Endothelial cell of umbilical vein (primary cell): ENCODE measurements around the gene UGT1A9. TPM values are rescaled to one million over a fixed set of nuclear protein-coding genes. Genes with fewer than 3 reads are reported as not detected.
"Not testable (repeated sequence)": the region's sequence is repeated elsewhere in the genome, so short reads cannot be mapped to it uniquely, and the experiment has no call there.

Source experiments
- BruUV-seq: library from RNA; stranded (reverse); fragments of 400-500 nt; replicated peaks from 2 replicates; lab custom pipeline; 2021; lab: Mats Ljungman, UMichigan
- CTCF ChIA-PET: fragments of 300-600, 350-600 bp; sonication (Branson Sonifier 250); formaldehyde crosslinking; loops from one replicate; lab custom pipeline; 2021; ENCODE audit warnings: antibody characterized with exemption, inconsistent platforms; lab: Charles Lee
- POLR2A ChIA-PET: fragments of 300-600, 350-600 bp; sonication (Branson Sonifier 250); formaldehyde crosslinking; loops from one replicate; lab custom pipeline; 2021; ENCODE audit warnings: antibody characterized with exemption, inconsistent platforms; lab: Charles Lee
- DNase-seq: peaks from one replicate; pipeline ENCODE4 v3.0.0-alpha.2; 2011; ENCODE audit warnings: low read depth, low spot score
- FAIRE-seq: peaks from 2 replicates; lab custom pipeline; 2011; peaks lifted over from hg19 to GRCh38; lab: Jason Lieb, UNC
- H2AFZ ChIP-seq: 2 replicates; pipeline ENCODE4 v1.6.0; 2012; ENCODE audit warnings: low read depth, low read length, control low read depth, inconsistent platforms
- H3K27ac ChIP-seq: 2 replicates; pipeline ENCODE4 v1.5.1; 2011; ENCODE audit warnings: low read depth, mild to moderate bottlenecking, control low read depth, low read length, moderate library complexity; ENCODE audit not compliant: insufficient read depth
- H3K27me3 ChIP-seq, 2 experiments: 2 replicates each; pipeline versions ENCODE4 v1.6.0 to v1.6.1; 2011; ENCODE audit warnings: low read length in 2 of 2, mixed read lengths in 1 of 2; ENCODE audit not compliant: control insufficient read depth in 2 of 2, insufficient read depth in 2 of 2
- H3K36me3 ChIP-seq, 2 experiments: 2 replicates in 1 of 2; 3 replicates in 1 of 2; pipeline ENCODE4 v1.5.1; 2011; ENCODE audit warnings: low read length in 2 of 2, mild to moderate bottlenecking in 1 of 2, moderate library complexity in 1 of 2; ENCODE audit not compliant: control insufficient read depth in 2 of 2, insufficient read depth in 2 of 2; ENCODE audit errors: extremely low read depth in 1 of 2
- H3K4me1 ChIP-seq: 3 replicates; pipeline ENCODE4 v1.5.1; 2011; ENCODE audit warnings: mild to moderate bottlenecking, low read length; ENCODE audit not compliant: control insufficient read depth, insufficient read depth; ENCODE audit errors: extremely low read depth
- H3K4me2 ChIP-seq: 2 replicates; pipeline ENCODE4 v1.6.1; 2011; ENCODE audit warnings: low read length, control low read depth, mixed read lengths; ENCODE audit not compliant: insufficient read depth
- H3K4me3 ChIP-seq, 3 experiments: fragments of 200-600 bp in 1 of 3; sonication (generic), shearing (Covaris generic) in 1 of 3; replicated peaks in 1 of 3; 2 replicates each; pipeline ENCODE4 v1.5.1; 2011 to 2016; ENCODE audit warnings: control low read depth in 3 of 3, low read length in 3 of 3, mild to moderate bottlenecking in 2 of 3, inconsistent platforms in 1 of 3, low read depth in 1 of 3, moderate library complexity in 1 of 3; ENCODE audit not compliant: insufficient read depth in 1 of 3
- H3K79me2 ChIP-seq: 2 replicates; pipeline ENCODE4 v1.6.0; 2012; ENCODE audit warnings: low read length, inconsistent platforms; ENCODE audit not compliant: control insufficient read depth, insufficient read depth
- H3K9ac ChIP-seq: replicated peaks from 2 replicates; pipeline ENCODE3; 2011; ENCODE audit warnings: low read length, control low read depth; ENCODE audit not compliant: insufficient read depth; ENCODE audit errors: extremely low read depth
- H3K9me1 ChIP-seq: replicated peaks from 3 replicates; pipeline ENCODE4 v1.6.0; 2011; ENCODE audit warnings: mild to moderate bottlenecking, low read length; ENCODE audit not compliant: control insufficient read depth, insufficient read depth; ENCODE audit errors: extremely low read depth
- H3K9me3 ChIP-seq: replicated peaks from 2 replicates; pipeline ENCODE4 v1.5.1; 2012; ENCODE audit warnings: low read length, inconsistent platforms; ENCODE audit not compliant: control insufficient read depth, insufficient read depth
- H4K20me1 ChIP-seq: replicated peaks from 2 replicates; pipeline ENCODE3; 2011; ENCODE audit warnings: mild to moderate bottlenecking, low read length; ENCODE audit not compliant: control insufficient read depth, insufficient read depth; ENCODE audit errors: extremely low read depth
- CTCF ChIP-seq, 2 donors: IDR thresholded peaks; 1 replicate in 1 of 2; 2 replicates in 1 of 2; pipeline ENCODE4 v1.5.1; 2011; ENCODE audit warnings: low read length in 2 of 2, mild to moderate bottlenecking in 2 of 2, moderate library complexity in 2 of 2, control low read depth in 1 of 2, inconsistent platforms in 1 of 2, low read depth in 1 of 2; ENCODE audit not compliant: insufficient read depth in 1 of 2; ENCODE audit errors: extremely low read depth in 1 of 2
- EZH2 ChIP-seq: IDR thresholded peaks from 2 replicates; pipeline ENCODE4 v1.6.1; 2012; ENCODE audit warnings: borderline replicate concordance, low read depth, mild to moderate bottlenecking, moderate library complexity, low read length, inconsistent platforms; ENCODE audit not compliant: severe bottlenecking
- FOS ChIP-seq: IDR thresholded peaks from 2 replicates; pipeline ENCODE4 v1.6.1; 2011; ENCODE audit warnings: mild to moderate bottlenecking, low read length, moderate library complexity, borderline replicate concordance; ENCODE audit not compliant: insufficient read depth
- GATA2 ChIP-seq: IDR thresholded peaks from 2 replicates; pipeline ENCODE4 v1.7.0; 2011; ENCODE audit warnings: low read depth, mild to moderate bottlenecking, moderate library complexity, mixed read lengths, low read length; ENCODE audit not compliant: insufficient read length, insufficient read depth
- JUN ChIP-seq: IDR thresholded peaks from 2 replicates; pipeline ENCODE4 v1.6.1; 2011; ENCODE audit warnings: borderline replicate concordance, low read depth; ENCODE audit not compliant: insufficient read length, insufficient read depth
- MYC ChIP-seq: IDR thresholded peaks from one replicate; pipeline ENCODE4 v1.6.1; 2011; ENCODE audit warnings: mild to moderate bottlenecking, low read depth, low read length
- POLR2A ChIP-seq: IDR thresholded peaks from 2 replicates; pipeline ENCODE4 v1.6.1; 2012; ENCODE audit warnings: low read depth, mild to moderate bottlenecking, control low read depth, low read length
- POLR2AphosphoS5 ChIP-seq: IDR thresholded peaks from 2 replicates; pipeline ENCODE4 v1.6.1; 2012; ENCODE audit warnings: low read depth, mild to moderate bottlenecking, control low read depth, low read length, moderate library complexity; ENCODE audit not compliant: insufficient read depth
- dilution Hi-C: fragments of 300-500 bp; cut with MboI; formaldehyde crosslinking; loops from one replicate; pipeline ENCODE4 v1.15.0; 2019; ENCODE audit warnings: low sequenced_read_pairs; ENCODE audit not compliant: extremely low pct_ligation_motif_present
- intact Hi-C: fragments of 100-400 bp; cut with micrococcal nuclease; formaldehyde crosslinking; loops from one replicate; pipeline ENCODE4 v1.10.0; 2022
- polyA plus RNA-seq, 4 experiments: library from polyadenylated mRNA; depleted of rRNA in 3 of 4; stranded (reverse) in 3 of 4; unstranded in 1 of 4; fragments of >200 nt; gene quantifications; 2 replicates each; pipeline versions ENCODE4 v1.2.1 to v1.2.3, GENCODE V29; 2011 to 2012; ENCODE audit warnings: missing spikeins in 1 of 4
- total RNA-seq: library from RNA; stranded (reverse); gene quantifications from 2 replicates; pipeline ENCODE4 v1.2.3, GENCODE V29; 2021
- TF ChIP-seq, protein P1 (sequence below): IDR thresholded peaks from 2 replicates; pipeline ENCODE4 v1.6.1; 2011; ENCODE audit not compliant: insufficient read depth, insufficient read length

UGT1A9 gene
- total and polyA plus RNA-seq, 2 donors (not counting 3 experiments of a cell fraction or from before 2014, with no cell fraction given): not detected

GRCh38 chr2:233745073-233745755, 73.5 kb downstream of the UGT1A9 start:
- Histone ChIP-seq H3K9me3 (no peaks in the 10 kb centered on the region), H3K4me2 (no peak overlapping the region), H3K4me1 (no peaks in the 10 kb centered on the region), H2AFZ (no peak overlapping the region), H4K20me1 (no peaks in the 10 kb centered on the region), H3K79me2 (no peaks in the 10 kb centered on the region), H3K9ac (no peak overlapping the region), H3K9me1 (no peaks in the 10 kb centered on the region), H3K36me3 (no peaks in the 10 kb centered on the region), H3K4me3 (no peak overlapping the region), H3K27ac (no peak overlapping the region), H3K27me3 (peaks cover 0 to 2% of the 10 kb centered on the region in 2 experiments)
- dilution Hi-C loops (no loop called here), intact Hi-C loops (no loop called here)
- TF ChIP-seq POLR2AphosphoS5 (no peak), EZH2 (no peak), JUN (no peak), CTCF (IDR thresholded peaks at IDR 0.05; ENCODE audit: extremely low read depth in 1 of 2, insufficient read depth in 1 of 2, low read depth in 1 of 2, low read length in 2 of 2) (no peak), MYC (no peak), FOS (no peak), GATA2 (no peak), POLR2A (no peak)
- TF ChIP-seq, protein P1, sequence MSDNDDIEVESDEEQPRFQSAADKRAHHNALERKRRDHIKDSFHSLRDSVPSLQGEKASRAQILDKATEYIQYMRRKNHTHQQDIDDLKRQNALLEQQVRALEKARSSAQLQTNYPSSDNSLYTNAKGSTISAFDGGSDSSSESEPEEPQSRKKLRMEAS: no peak
- BruUV-seq: no TSS peak
- ChIA-PET CTCF (no interaction called here), POLR2A (no interaction called here)
- DNase-seq: no peak
- FAIRE-seq: no peak

DNA sequence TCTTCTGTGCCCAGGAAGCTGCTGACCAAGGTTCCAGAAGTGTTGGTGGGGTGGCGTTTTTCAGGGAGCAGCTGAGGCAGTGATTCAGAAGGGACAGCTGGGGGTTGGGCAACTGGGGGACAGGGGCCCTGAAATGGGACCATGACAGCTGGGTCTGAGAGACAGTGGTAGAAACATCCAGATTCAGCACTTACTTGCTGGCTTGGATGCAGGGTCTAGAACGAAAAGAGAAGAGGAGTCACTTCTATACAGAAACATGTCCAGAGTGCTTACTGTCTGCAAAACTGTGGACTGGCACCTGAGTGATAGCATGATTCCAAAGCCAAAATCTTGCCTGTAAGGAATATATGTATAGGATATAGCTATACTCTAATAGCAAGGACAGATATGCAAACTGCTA, 74.1 kb downstream of the UGT1A9 start:
- BruUV-seq, POLR2A ChIA-PET, dilution Hi-C loops, H3K79me2 ChIP-seq, DNase-seq, H3K27me3 ChIP-seq, H4K20me1 ChIP-seq, H3K9me1 ChIP-seq, FAIRE-seq, H3K36me3 ChIP-seq, H3K27ac ChIP-seq, H3K4me3 ChIP-seq, H2AFZ ChIP-seq, H3K9me3 ChIP-seq, CTCF ChIA-PET, intact Hi-C loops, H3K4me1 ChIP-seq, H3K9ac ChIP-seq, H3K4me2 ChIP-seq: not testable (repeated sequence)
